Spleen (tissue), 11 donors: ENCODE data around the gene YWHAH. TPM values are rescaled to one million over a fixed set of nuclear protein-coding genes. Genes with fewer than 3 reads are reported as not detected.

Experiments used
- DNase-seq: peaks from one replicate; pipeline ENCODE4 v3.0.0-alpha.2; 2020
- H3K27ac ChIP-seq, 8 donors: fragments of 200-600 bp; sonication (generic) in 7 of 8; 1 replicate in 4 of 8; 2 replicates in 4 of 8; pipeline versions ENCODE4 v1.5.0 to v1.8.0; 2016 to 2021; ENCODE audit warnings: inconsistent platforms in 4 of 8, mild to moderate bottlenecking in 4 of 8, moderate library complexity in 1 of 8
- H3K27me3 ChIP-seq, 7 donors: fragments of 200-600 bp; sonication (generic) in 6 of 7; replicated peaks in 1 of 7; 1 replicate in 4 of 7; 2 replicates in 3 of 7; pipeline versions ENCODE4 v1.5.0 to v1.8.0; 2016 to 2021; ENCODE audit warnings: inconsistent platforms in 3 of 7, mild to moderate bottlenecking in 1 of 7
- H3K36me3 ChIP-seq, 6 donors: fragments of 200-600 bp; sonication (generic) in 5 of 6; 1 replicate in 4 of 6; 2 replicates in 2 of 6; pipeline versions ENCODE4 v1.5.0 to v1.8.0; 2016 to 2021; ENCODE audit warnings: inconsistent platforms in 2 of 6
- H3K4me1 ChIP-seq, 6 donors: fragments of 200-600 bp; sonication (generic) in 5 of 6; 1 replicate in 3 of 6; 2 replicates in 3 of 6; pipeline versions ENCODE4 v1.5.0 to v1.8.0; 2016 to 2021; ENCODE audit warnings: inconsistent platforms in 3 of 6
- H3K4me3 ChIP-seq, 8 donors: fragments of 200-600 bp; sonication (generic) in 7 of 8; 1 replicate in 4 of 8; 2 replicates in 4 of 8; pipeline versions ENCODE4 v1.5.0 to v1.8.0; 2016 to 2021; ENCODE audit warnings: inconsistent platforms in 4 of 8, mild to moderate bottlenecking in 4 of 8, moderate library complexity in 2 of 8
- H3K9me3 ChIP-seq, 8 donors: fragments of 200-600 bp; sonication (generic) in 7 of 8; 1 replicate in 4 of 8; 2 replicates in 4 of 8; pipeline versions ENCODE4 v1.5.0 to v1.8.0; 2016 to 2021; ENCODE audit warnings: inconsistent platforms in 4 of 8
- CTCF ChIP-seq, 11 experiments: fragments of 200-600 bp in 7 of 11; fragments of 450-650 bp in 4 of 11; sonication (generic) in 4 of 11; IDR thresholded peaks in 8 of 11; conservative IDR thresholded peaks in 3 of 11; 1 replicate in 7 of 11; 2 replicates in 4 of 11; pipeline versions ENCODE4 v1.4.0 to v1.8.0; 2016 to 2021; ENCODE audit warnings: antibody characterized with exemption in 11 of 11, inconsistent platforms in 4 of 11, mild to moderate bottlenecking in 1 of 11
- POLR2A ChIP-seq, 3 donors: fragments of 450-650 bp; IDR thresholded peaks; one replicate each; pipeline ENCODE4 v1.5.1; 2017; ENCODE audit warnings: antibody characterized with exemption in 3 of 3, mild to moderate bottlenecking in 1 of 3
- POLR2AphosphoS5 ChIP-seq, 3 donors: sonication (generic); formaldehyde crosslinking; IDR thresholded peaks; one replicate each; pipeline ENCODE4 v1.5.1; 2017; ENCODE audit warnings: antibody characterized with exemption in 3 of 3
- WGBS, 5 donors: extraction: QIAGEN DNeasy Blood & Tissue Kit in 3 of 5; methylation state at CpG; one replicate each; pipeline versions ENCODE4 v1.1.5 to v1.1.7; 2013 to 2018; 5-methylcytosine and 5-hydroxymethylcytosine counted together
- intact Hi-C: fragments of 100-400 bp; cut with DNase I; formaldehyde crosslinking; loops from one replicate; pipeline ENCODE4 v1.15.0; 2023; ENCODE audit warnings: low total_unique reads
- polyA plus RNA-seq, 3 donors: library from polyadenylated mRNA; stranded (reverse); fragments of 200-250 nt; gene quantifications; one replicate each; pipeline ENCODE4 v1.2.1, GENCODE V29; 2013
- total RNA-seq, 7 donors: library from RNA; depleted of rRNA in 3 of 7; stranded (reverse); fragments of >200 nt in 3 of 7; fragmentation: NEBNext Ultra II Directional in 4 of 7; extraction: Animal tissue kit (Norgen Biotek cat#: 25700) in 4 of 7; gene quantifications; one replicate each; pipeline versions ENCODE4 v1.1.0 to v1.2.1, GENCODE V29; 2016 to 2021
- donor health status: healthy with polysubstance abuse.
- donor health status: DM: no; HTN: no; CAD: no; lungs with moderate emphysema.
- donor health status: DM: no; HTN: no; CAD: no.
- donor health status: Bipolar disorder and iron deficiency.
- donor health status: healthy.
- donor health status: DM: no; HTN: no; CAD: no.
- donor health status: DM: yes; HTN: yes; CAD: no.

YWHAH gene
- total and polyA plus RNA-seq, 10 donors, result 34.2 to 130 (median 83.6) TPM

GRCh38 chr22:31945971-31946680, 1.8 kb downstream of the YWHAH start:
- peak overlapping the region in 7 of 8 donors; percentile 62 to 96 (median 79) for H3K4me3 ChIP-seq
- peak overlapping the region; percentile 91 to 99 (median 96) for H3K27ac ChIP-seq
- H3K9me3 ChIP-seq, result no peaks in the 10 kb centered on the region
- DNase-seq, result peak; percentile 11
- H3K4me1 ChIP-seq, result peaks cover 0 to 75% (median 49%) of the 10 kb centered on the region in 6 donors
- H3K27me3 ChIP-seq, result no peaks in the 10 kb centered on the region
- intact Hi-C loops, result no loop called here
- peaks cover 0 to 38% (median 17%) of the 10 kb centered on the region in 6 donors for H3K36me3 ChIP-seq
- WGBS, 5 donors, result 30 to 49% (median 41%) methylated on average over 8 of the region's 8 CpGs
- TF ChIP-seq CTCF (IDR thresholded peaks at IDR 0.05 in 8 of 11, conservative IDR thresholded peaks at IDR 0.05 in 3 of 11) (no peak), POLR2AphosphoS5 (IDR thresholded peaks at IDR 0.05) (no peak)

GRCh38 chr22:31947296-31947695, 3.0 kb downstream of the YWHAH start:
- peak overlapping the region in 1 of 8 donors; percentile 17 for H3K4me3 ChIP-seq
- intact Hi-C loops, result no loop called here
- DNase-seq, result no peak
- H3K27ac ChIP-seq, result peak overlapping the region; percentile 0 to 99 (median 96)
- TF ChIP-seq POLR2AphosphoS5 (IDR thresholded peaks at IDR 0.05) (no peak), CTCF (IDR thresholded peaks at IDR 0.05 in 8 of 11, conservative IDR thresholded peaks at IDR 0.05 in 3 of 11) (peak in 10 of 11 experiments; percentile 34 to 66 (median 52)), POLR2A (IDR thresholded peaks at IDR 0.05) (no peak)
- no peaks in the 10 kb centered on the region for H3K9me3 ChIP-seq
- WGBS, 5 donors, result 3 to 8% (median 6%) methylated on average over 2 of the region's 2 CpGs
- H3K36me3 ChIP-seq, result peaks cover 0 to 47% (median 18%) of the 10 kb centered on the region in 6 donors
- H3K4me1 ChIP-seq, result peaks cover 3 to 86% (median 55%) of the 10 kb centered on the region in 6 donors
- no peaks in the 10 kb centered on the region for H3K27me3 ChIP-seq

- H3K27ac ChIP-seq, result peak overlapping the region in 4 of 8 donors; percentile 21 to 99 (median 72)
- 34 to 71% (median 49%) methylated on average over 8 of the region's 8 CpGs for WGBS, 5 donors
Observed at GRCh38 chr22:31948002-31948401, 3.7 kb downstream of the YWHAH start.

More at GRCh38 chr22:31948002-31948401, 3.7 kb downstream of the YWHAH start:
- intact Hi-C loops, result no loop called here
- no peaks in the 10 kb centered on the region for H3K27me3 ChIP-seq
- no peak overlapping the region for H3K4me3 ChIP-seq
- TF ChIP-seq POLR2AphosphoS5 (IDR thresholded peaks at IDR 0.05) (peak in 1 of 3 donors; percentile 12), CTCF (IDR thresholded peaks at IDR 0.05 in 8 of 11, conservative IDR thresholded peaks at IDR 0.05 in 3 of 11) (no peak), POLR2A (IDR thresholded peaks at IDR 0.05) (no peak)
- DNase-seq, result peak; percentile 57
- H3K4me1 ChIP-seq, result peaks cover 4 to 86% (median 61%) of the 10 kb centered on the region in 6 donors
- peaks cover 0 to 54% (median 18%) of the 10 kb centered on the region in 6 donors for H3K36me3 ChIP-seq
- no peaks in the 10 kb centered on the region for H3K9me3 ChIP-seq
